Heart left ventricle (tissue), 13 donors: ENCODE results near the gene KDELR1.

Experiments used
- CTCF ChIP-seq, 12 donors: fragments of 200-600 bp; sonication (generic) in 4 of 12; IDR thresholded peaks; one replicate each; pipeline versions ENCODE4 v1.5.0 to v1.8.0; 2018 to 2022; ENCODE audit warnings: antibody characterized with exemption in 12 of 12, mild to moderate bottlenecking in 5 of 12
- POLR2A ChIP-seq, 2 donors: fragments of 450-650 bp; IDR thresholded peaks; one replicate each; pipeline ENCODE4 v1.6.1; 2017; ENCODE audit warnings: antibody characterized with exemption in 2 of 2, mild to moderate bottlenecking in 2 of 2, moderate library complexity in 2 of 2
- donor health status: ischemic (EF 13 %, LVEDD 7.1; RV severe dilation, severe dysfunction).
- donor health status: DM: no; HTN: yes; CAD: no.
- donor health status: DM: no; HTN: no; CAD: no.
- donor health status: ischemic (EF 25% LVEDD 6.9; RV normal size, moderate dysfunction).
- donor health status: ischemic (EF 25% LVEDD 5.7; RV mildly dilated, moderate dysfunction).
- donor health status: ischemic (EF 35%, LVEDD 5.7; RV mildly dilated, moderate dysfunction).
- donor health status: nonischemic (EF 11% LVEDD 7.7; RV severe dilation, severe dysfunction).
- donor health status: DM: yes; HTN: yes; CAD: no.
- donor health status: PGD.
- donor health status: ischemic (EF 29% LVEDD 5.4; RV normal size, mild dysfunction).
- donor health status: nonischemic (EF 23%, LVEDD 6.1; RV moderate dilation, normal function).

- TF ChIP-seq CTCF (IDR thresholded peaks at IDR 0.05) (no peak), POLR2A (IDR thresholded peaks at IDR 0.05) (no peak)
Observed at GRCh38 chr19:48400018-48400742, 8.8 kb upstream of the KDELR1 start.
